SK-N-MC (cell line): ENCODE data around the gene IL1R1.

Experiments
- EZH2 ChIP-seq: fragments of 200-600 bp; sonication (generic); IDR thresholded peaks from one replicate; pipeline ENCODE4 v1.6.1; 2017; ENCODE audit warnings: antibody characterized with exemption
- POLR2AphosphoS5 ChIP-seq: IDR thresholded peaks from 2 replicates; pipeline ENCODE4 v1.6.1; 2012; ENCODE audit warnings: mild to moderate bottlenecking, low read depth, low read length, borderline replicate concordance

DNA sequence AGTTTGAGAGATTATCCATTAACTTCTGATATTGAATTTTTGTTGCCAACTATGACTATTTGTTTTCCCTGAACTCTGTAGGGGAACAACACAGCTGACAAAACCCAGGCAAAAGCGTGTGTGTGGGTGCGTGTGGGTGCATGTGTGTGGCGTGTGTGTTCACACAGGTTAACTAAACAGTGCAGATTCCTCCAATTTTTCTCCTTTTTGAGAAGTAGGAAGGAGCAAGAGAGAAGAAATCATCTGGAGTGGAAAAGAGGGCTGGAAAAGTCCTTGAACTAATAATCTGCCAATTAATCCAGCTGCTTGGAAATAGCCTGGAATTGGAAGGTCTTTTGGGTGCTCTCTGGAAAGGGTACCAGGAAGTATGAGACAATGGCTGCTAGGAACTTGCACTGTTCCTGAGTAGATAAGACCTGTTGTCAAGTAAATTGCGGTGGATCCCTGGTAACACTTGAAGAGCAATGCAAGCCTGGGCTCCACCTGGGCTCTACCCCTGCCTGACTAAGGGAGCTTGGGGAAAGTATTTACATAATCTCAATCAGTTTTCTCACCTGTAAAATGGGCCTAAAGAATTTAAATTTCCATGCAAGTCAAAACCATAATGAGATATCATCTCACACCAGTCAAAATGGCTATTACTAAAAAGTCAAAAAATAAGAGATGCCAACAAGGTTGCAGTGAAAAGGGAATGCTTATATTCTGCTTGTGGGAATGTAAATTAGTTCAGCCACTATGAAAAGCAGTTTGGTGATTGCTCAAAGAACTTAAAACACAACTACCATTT lies 40.5 kb upstream of the IL1R1 start:
- no peak for TF ChIP-seq EZH2
- no peak for TF ChIP-seq POLR2AphosphoS5
